ENCODE results near the gene ERBB4.

ERBB4 gene

DNA sequence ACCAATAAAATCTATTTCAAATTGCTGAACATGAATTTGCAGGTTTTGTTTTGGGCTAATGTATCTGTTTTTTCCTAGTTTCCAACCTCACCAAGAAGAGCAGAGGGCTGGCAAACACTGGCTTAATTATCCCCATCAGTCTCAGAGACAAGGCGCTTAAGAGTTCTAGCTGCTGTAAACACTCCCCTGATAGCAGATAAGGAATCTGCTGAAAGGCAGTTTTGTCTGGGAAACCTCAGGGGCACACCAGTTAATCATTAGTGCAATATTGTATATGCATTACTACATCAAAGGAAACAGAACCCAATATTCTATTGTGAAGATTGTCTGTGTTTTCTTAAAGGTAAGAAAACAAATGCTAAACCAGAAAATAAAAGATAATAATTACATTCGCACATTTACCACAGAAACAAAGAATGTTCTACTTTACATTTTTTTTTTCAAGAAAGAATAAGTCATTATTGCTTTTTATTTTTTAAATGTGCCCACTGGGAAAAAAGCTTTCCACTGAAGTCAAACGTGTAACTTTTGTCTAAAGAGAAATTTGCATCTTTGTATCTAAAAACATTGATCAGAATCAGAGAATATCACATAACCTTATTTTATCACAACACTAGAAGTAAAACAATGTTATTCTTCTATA lies 179.1 kb downstream of the ERBB4 start:
- no peak for DNase-seq

DNA sequence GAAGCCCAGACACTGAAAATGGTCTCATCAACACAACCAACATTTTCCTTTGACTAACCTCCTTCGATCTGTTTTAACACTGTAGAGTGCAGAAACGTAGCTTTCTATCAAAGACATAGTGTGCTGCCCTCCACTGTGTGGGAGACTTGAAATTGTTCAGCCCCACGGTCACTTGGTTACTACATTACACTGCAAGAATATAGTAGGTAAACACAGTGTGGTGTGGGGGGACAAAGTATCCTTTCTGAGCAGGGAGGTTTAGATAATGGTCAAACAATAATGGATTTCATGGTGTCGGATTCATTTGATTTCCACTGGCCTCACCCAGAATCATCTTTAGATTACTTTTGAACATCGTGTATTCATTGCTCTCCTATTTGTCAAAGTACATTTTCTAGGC lies 181.0 kb downstream of the ERBB4 start:
- no peak for DNase-seq

DNA sequence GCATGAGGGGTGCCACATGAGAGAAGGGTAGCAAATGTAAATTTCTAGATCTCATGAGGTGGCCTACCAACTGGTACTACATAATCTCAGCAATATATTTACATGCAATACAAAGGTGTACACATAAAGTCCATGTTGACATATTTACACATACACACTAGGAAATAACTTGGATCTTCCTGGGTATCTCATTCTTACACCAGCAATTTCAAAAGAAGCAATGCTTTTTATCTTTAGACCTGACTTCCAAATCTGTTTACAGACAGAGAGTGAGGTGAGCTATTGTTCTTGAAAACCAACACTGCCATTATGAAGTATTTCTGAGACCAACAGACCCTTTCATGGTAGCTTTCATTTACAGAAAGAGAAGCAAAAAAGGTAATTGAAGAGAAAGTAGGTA lies 184.2 kb downstream of the ERBB4 start:
- DNase-seq, result no peak

DNA sequence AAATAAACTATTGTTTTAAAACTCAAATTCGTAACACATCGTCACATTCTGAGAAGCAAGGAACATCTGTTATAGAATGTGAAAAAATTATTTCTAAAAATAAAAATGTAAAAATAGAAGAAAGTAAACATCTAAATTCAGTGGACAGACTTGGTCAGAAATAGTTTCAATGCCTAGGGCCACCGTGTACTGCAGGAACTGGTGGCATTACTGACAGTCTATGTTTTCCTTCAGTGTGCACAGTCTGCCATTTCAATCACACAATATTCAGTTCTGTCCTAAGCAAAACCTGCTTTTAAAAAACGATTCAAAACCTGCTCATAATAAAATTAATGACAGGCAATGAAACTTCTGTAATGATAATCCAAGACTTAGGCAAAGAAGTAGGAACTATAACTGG lies 190.1 kb downstream of the ERBB4 start:
- no peak for DNase-seq

DNA sequence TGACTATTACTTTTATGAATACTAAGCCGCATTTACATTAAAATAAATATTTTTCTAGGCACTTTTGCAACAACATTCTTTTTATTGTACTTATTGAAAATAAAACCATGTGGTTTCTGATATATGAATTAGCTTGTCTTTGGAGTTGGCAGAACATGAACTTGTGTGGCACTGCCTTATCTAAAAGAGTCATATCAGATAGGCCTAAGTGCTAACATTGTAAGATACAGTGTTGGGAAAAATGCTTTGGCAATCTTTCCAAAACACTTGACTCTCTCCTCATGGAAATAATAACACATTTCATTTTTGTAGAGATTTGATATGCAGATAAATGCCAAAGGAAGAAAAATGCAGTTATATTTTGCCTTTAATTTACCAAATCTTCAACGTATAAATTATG lies 191.7 kb downstream of the ERBB4 start:
- DNase-seq, result no peak

DNA sequence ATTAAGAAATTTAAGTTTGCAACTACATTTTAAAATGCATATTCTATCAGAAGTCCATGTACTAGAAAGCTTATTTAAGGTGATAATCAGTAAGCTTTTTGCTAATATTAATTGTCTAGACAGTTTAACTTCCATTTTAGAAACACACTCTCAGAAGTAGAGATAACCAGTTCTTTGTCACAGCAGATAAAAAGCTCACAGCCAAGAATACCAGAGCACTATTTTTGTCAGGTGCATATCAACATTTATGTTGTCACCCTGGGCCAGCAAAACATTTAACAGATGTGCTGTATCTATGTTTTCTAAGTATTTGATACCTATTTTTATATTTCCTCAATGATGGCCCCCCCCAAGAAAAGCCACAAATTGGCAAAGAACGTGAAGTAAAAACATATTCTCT lies 192.6 kb downstream of the ERBB4 start:
- DNase-seq, result no peak

DNA sequence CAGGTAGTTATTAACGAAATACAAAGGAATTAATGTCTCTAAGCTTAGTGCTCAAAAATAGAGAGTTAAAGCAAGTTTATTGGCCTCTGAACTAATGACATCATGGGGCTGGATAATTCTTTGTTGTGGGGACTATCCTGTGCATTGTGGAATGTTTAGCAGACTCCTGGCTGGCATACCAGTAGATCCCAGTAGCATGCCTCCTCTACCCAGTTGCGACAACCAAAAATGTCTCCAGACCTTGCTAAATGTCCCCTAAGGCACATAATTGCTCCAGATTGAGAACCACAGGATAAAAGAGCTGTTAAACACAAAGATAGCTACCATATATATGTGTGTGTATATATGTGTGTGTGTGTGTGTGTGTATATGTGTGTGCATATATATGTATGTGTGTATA lies 194.5 kb downstream of the ERBB4 start:
- DNase-seq, result no peak

DNA sequence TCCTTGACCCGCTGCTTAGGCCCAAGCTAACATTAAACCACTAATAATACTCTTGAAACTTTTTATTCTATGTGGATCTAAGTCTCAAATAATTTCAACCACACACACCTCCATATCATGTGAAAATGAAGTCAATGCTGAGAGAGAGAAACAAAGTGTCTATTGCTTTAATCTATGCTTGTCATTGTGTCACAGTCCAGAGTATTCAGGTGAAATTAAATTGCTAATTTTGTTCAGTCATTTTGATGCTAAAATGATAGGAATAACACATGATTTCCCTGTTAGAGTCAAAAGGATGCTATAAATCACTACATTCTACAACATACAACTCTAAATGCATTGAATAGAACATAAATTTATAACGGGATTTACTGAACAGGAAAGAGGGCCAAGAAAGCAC lies 195.4 kb downstream of the ERBB4 start:
- DNase-seq, result no peak

DNA sequence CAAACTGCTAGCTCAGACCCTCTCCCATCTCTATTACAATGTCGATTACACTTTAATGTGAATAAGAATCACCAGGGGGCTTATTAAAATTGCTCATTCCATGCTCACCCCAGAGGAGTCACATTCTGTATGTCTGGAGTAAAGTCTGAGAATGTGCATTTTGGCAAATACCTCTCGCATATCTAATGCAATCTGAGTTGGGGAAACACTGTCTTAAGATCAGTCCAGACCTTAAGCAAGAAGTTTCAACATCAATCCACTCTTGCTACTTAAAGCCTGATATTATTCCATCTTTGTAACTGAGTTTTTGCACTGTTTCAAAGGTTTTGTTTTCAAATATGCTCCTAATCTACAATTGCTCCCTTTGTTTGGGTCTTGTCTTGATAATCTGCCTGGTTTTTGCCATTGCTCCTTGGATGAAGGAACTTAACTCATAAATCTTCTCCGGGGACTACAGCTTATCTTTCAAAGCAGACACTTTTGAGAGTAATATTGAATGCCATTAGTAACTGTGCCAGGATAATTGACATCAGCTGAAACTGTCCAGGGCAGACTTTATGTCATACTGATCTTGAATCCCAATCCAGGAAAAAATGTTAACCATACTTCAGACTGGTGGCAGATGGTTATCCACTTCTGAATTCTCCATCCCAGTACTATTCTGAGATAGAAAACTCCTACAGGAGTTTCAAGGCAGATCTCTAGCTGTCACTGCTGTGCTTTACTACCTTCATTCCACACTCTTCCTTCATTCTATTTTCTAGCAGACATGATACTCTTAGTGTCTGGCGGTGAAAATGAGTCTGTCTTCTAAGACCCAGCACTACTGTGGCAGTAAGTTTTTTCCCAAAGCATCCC lies 200.9 kb downstream of the ERBB4 start:
- no peak for DNase-seq

DNA sequence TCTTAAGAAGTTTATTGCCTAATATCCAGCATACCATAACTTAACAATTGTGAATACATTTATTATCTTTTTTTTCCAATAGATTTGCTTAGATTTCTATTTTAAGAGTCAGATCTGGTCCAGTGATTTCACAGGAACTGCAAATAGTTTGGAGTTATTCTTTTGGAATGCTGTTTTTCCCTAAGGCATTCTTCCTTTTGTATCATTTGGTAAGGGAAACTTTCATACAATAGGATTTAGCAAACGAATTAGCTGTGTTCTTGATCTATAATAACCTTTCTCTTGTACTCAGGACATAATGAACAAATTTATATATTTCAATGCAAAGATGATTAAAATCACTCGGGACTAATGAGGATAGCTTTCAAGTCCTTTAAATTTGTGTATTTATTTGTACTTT lies 201.6 kb downstream of the ERBB4 start:
- DNase-seq, result no peak

DNA sequence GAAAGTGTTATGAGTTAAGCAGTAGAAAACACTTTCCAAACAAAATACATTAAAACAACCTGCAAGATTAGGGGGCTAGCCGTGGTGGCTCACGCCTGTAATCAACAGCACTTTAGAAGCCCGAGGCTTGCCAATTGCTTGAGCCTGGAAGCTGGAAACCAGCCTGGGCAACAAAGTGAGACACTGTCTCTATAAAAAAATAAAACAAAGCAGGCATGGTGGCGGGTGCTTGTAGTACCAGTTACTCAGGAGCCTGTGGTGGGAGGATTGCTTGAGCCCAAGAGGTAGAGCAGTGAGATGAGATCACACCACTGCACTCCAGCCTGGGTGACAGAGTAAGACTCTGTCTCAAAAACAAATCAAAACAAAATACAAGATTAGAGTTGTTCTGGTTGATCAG lies 208.3 kb downstream of the ERBB4 start:
- no peak for DNase-seq

DNA sequence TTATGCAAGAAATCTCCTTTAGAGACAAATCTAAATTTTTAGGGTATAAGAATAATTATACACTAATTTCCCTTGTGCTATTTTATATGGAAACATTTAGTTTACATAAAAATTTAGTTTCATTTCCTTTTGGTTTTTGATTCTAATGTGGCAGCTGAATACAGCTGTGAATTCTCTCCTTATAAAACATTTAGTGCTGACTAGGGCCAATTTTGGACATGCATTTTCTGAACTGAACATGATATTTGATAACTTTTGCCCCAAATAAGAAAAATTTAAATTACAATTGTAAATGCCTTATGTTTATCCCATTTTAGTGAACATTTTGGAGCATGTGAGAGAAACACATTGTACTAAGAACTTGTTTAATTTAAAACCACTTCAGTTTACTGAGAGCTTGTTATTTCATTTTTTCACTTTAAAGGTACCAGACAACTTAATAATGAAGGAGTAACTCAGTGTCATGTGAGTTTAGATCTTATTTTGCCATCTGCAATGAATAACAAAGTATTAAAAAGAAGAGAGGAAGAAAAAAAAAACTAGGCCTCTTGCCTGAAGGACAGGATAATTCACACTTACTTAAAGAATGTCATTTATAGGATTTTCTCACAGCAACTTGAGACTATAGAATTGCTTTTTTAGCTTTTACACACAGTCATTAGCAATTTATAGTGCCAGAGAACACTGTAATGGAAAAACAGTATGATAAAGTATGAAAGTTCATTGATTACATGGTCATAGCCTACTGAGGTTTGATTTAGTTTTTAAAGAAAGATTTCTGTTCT lies 209.7 kb downstream of the ERBB4 start:
- no peak for DNase-seq

DNA sequence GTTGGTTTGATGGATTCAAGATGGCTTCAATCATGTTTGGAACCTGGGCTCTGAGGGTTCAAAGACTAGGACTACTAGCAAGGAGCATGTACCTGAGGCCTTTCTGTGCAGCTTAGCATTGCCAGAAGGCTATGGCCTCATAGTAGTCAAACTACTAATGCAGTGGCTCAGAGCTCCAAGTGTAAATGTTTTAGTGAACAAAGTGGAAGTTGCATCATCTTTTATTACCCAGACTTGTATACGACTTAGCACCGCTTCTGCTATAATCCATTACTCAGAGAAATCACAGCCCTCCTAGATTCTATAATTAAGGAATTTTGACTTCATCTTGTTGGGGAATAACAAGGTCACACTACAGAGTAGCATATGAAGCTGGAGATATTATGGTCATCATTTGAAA lies 210.5 kb downstream of the ERBB4 start:
- DNase-seq, result no peak

DNA sequence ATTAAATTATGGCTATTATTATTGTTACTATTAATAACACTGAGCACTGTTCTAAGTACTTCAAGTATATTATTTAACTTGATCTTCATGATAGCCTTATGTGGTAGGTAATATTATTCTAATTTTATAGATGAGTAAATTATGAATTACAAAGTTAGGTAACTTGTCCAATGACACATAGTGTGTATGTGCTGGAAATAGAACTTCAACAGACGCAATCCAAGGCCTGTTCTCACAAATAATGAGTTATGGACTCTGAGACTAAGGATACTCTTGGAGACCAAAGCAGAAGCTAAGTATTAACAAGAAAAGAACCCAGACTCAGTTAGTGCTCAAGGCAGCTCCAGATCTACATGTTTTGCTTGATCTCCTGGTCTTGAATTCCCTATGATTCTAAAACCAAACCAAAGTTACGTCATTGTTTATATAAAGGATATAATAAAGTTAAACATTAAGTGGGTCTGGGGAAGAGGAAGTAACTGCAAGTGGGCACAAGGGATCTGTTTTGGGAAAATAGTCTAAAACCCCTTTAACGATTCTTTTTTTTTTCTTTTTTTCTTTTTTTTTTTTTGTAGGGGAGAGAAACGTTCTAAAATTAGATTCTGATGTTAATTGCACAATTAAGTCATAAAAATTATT lies 211.3 kb downstream of the ERBB4 start:
- DNase-seq, result no peak

DNA sequence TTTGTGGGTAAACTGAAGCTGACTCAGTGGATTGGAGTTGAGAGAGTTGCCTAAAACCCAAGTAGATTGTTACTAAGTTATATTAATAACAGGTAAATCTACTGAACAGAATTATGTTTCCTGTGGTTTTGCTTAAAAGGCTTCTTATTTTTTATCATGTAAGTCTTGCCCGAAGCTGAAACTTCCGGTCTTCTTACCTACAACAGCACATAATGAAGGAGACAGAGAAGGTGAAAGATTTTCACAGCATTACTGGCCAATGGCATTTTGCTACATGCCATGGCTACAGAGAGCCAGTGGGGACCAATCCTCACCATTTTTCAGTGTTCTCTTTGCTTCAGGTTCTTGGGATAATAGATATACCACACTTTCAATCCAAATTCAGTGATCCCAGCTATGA lies 220.0 kb downstream of the ERBB4 start:
- DNase-seq, result no peak

DNA sequence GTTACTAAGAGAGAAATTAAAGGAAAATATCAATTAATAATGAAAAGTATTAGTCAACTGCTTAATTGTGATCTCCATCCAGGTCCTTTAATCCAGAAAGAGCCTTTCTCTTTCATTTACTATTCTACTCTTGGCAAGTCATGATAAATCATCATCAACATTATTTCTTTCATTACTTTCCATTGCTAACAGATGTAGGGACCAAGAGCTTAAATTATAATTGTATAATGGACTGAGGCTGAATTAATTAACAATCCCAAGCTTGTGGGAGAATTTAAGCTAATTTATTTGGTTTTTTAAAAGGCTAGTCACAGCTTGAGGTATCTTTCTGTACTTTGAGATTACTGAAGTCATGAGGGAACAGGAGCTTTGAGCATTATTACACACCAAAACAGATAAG lies 223.9 kb downstream of the ERBB4 start:
- no peak for DNase-seq

DNA sequence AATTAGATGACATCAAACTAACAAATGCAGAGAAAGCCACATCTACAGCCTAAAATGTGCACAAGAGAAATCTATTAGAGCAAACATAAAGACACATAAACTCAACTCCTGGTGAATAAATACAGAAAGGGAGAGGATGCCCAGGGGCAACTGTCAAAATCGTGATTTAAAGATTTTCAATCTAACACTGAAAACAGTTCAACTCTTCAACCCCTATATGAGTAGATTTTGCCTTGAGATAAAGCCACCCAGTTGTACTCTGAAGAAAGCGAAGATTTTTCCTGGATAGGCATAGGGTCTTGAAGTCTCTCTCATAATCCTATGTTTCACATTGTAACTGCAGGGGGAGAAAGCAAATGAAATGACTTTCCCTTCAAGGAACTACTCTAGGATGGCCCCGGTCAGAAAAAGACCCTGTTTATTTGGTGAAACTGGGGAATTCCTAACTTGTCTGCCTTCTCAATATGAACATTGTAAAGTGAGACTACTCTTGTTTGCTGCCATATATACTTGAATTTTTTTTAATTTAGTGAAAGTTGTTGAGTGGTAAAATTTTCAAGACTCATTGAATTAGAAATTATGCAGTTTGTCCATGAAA lies 226.7 kb downstream of the ERBB4 start:
- DNase-seq, result no peak

DNA sequence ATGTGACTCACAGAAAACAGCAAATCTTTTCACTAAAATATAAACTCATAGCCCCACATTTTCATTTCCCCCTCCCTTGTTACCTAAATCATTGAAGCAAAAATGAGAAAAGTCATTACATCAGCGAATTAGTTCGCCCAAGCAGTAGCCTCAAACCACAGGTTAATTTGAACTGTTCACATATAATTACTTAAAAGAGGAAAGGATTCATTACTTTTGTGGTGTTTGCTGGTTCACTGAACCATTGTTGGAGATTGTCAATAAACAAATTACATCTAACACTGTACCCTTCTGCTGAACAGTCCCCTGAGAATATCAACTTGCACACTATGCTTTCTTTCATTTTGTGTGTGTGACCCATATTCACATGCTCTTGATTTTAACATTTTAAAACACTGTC lies 238.7 kb downstream of the ERBB4 start:
- DNase-seq, result no peak

DNA sequence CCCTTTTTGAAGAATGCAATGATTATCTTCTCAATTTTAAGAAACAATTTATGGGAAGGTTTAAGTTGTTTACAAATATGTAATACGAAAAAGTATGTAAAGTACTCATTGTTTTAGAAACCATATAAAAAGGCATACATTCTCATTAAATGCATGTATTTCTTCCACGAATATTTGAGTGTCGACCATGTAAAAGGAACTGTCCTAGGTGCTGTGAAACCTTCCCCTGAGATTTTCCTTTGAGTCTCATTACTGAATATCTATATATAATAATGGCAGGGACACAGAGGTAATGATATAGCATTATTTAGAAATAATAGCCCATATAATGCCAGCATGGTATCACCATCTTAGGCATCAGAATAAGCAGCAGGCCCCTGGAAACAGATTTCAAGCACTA lies 239.3 kb downstream of the ERBB4 start:
- DNase-seq, result no peak

DNA sequence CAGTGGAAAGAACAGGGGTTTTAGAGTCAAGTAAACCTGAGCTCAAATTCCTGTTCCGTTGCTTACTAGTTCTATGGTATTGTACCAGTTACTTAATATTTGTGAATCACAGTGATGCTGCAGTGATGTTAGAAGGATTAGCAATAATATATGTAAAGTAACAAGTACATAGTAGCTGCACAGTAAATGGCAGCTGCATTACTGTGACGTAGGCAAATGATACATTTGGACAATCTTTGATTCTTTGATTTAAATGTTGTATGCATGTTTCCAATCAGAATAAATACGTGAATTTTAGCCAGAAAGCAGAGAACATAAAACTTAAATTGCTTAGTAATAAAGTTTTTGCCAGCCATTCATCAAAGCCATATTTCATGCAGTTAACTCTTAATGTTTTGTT lies 243.0 kb downstream of the ERBB4 start:
- DNase-seq, result no peak

DNA sequence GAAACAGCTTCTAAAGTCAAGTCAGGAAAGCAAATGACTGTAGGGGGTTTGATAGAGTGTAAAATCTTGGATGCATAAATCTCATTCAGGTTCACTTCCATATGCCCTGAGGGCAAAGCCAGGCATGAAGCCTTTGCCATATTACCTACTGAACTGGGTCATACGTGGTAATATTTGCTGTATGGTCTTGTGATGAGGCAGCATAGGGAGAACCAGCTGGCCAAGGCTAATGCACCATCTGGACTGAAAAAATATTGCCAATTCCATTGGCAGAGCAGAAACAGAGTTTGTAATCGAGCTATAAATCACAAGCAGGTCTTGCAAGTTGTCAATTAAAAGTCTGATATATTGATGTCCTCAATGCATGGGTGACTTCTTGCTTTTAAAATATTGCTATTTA lies 243.8 kb downstream of the ERBB4 start:
- DNase-seq, result no peak

DNA sequence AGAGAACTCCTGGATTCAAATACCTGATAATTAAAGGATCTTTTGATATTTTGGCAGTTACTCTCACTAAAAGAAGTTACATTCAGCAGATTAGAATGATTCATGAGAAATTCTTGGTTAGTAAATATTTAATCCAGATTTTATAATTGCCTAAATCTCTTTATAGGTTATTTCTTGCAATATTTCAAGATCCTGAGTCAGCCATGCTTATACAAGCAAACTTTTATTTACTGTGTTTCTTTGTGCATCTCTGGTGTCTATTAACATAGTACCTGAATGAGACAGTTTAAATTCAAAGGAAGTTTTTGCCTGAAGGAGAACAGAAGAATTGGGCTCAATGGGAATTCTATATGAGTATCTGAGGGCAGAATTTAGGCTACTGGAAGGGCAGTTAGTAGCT lies 249.3 kb downstream of the ERBB4 start:
- DNase-seq, result no peak

DNA sequence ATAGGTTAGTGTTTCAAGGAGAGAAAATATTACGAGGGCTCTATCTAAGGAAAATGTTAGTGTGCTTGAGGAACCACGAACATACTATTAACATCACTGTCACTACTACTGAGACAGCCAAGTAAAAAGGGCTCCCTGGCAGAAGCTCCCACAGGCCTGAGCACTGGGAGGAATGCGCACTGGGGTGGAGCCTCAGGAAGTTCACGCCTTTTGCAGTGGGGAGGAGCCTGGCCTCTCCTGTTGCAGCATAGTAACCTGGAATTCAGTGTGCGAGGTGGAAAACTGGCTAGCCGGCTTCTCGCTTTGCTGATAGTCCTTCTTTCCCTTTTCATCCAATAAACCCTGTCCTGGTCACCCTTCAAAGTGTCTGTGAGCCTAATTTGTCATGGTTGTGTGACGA lies 250.3 kb downstream of the ERBB4 start:
- no peak for DNase-seq

All from right forelimb (tissue), 1 donor.